Rectal smooth muscle tissue (tissue), 1 donor: ENCODE data around the gene PDPR.
"Not testable (repeated sequence)": the region's sequence is repeated elsewhere in the genome, so short reads cannot be mapped to it uniquely, and the experiment has no call there.

ENCODE experiments used
- H3K27ac ChIP-seq: one replicate; pipeline ENCODE4 v1.7.0; 2013; ENCODE audit warnings: low read depth, low read length, inconsistent platforms
- H3K27me3 ChIP-seq: one replicate; pipeline ENCODE4 v1.7.0; 2013; ENCODE audit warnings: low read length; ENCODE audit not compliant: control insufficient read depth, insufficient read depth
- H3K36me3 ChIP-seq: one replicate; pipeline ENCODE4 v1.7.0; 2013; ENCODE audit warnings: low read length; ENCODE audit not compliant: control insufficient read depth, insufficient read depth
- H3K4me1 ChIP-seq: one replicate; pipeline ENCODE4 v1.7.0; 2013; ENCODE audit warnings: low read length; ENCODE audit not compliant: control insufficient read depth, insufficient read depth
- H3K4me3 ChIP-seq: one replicate; pipeline ENCODE4 v1.7.0; 2013; ENCODE audit warnings: low read length
- H3K9ac ChIP-seq: one replicate; pipeline ENCODE4 v1.7.0; 2013; ENCODE audit warnings: low read length

Gene PDPR

DNA sequence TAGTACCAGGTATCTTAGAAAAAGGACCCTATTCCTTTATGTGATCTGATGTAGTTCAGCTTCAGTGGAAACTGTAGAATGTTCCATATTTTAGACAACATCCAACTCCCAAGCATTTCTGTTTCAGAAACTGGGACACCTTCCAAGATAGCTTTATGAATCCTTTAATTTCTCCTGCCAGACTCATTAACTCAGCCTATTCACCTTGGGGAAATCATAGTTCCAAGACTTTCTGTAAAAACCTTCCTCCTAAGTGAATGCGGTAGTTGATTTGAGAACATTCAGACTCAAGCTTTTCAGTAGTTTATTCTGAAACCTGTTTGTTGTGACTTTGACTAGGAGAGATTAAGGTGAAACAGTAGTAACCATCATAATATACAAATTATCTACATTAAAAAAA, 20.0 kb upstream of the PDPR start:
- H3K36me3 ChIP-seq, H3K27ac ChIP-seq, H3K9ac ChIP-seq, H3K4me3 ChIP-seq, H3K4me1 ChIP-seq, H3K27me3 ChIP-seq: not testable (repeated sequence)

- H3K27me3 ChIP-seq, H3K36me3 ChIP-seq, H3K9ac ChIP-seq, H3K4me3 ChIP-seq, H3K4me1 ChIP-seq, H3K27ac ChIP-seq: not testable (repeated sequence)
Measured at GRCh38 chr16:70109583-70110279, 4.4 kb upstream of the PDPR start.

- not testable (repeated sequence) for H3K27me3 ChIP-seq, H3K4me1 ChIP-seq, H3K9ac ChIP-seq, H3K4me3 ChIP-seq, H3K36me3 ChIP-seq, H3K27ac ChIP-seq
Measured at GRCh38 chr16:70112162-70112561, 2.0 kb upstream of the PDPR start.

DNA sequence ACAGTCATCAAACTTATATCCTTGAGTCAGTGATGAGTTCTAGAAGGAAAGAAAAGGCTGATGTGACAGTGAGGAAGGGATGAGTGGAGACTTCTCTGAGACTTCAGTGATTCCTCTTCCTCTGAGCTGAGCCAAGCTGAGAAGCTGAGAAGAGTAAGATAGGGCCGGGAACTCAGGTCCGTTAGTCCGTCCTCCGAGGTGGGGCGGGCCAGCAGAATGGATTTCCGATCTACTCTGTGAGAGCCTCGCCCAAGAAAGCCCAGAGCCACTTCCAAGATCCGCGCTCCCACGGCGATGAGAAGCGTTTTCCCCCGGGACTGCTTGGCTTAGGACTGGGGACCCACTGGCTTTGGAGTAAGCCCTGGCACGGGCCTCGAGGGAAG, 542 bp upstream of the PDPR start:
- Histone ChIP-seq H3K4me3 (peak overlapping the region; percentile 58), H3K27ac (peak overlapping the region; percentile 72)
- not testable (repeated sequence) for H3K36me3 ChIP-seq, H3K9ac ChIP-seq, H3K4me1 ChIP-seq, H3K27me3 ChIP-seq

DNA sequence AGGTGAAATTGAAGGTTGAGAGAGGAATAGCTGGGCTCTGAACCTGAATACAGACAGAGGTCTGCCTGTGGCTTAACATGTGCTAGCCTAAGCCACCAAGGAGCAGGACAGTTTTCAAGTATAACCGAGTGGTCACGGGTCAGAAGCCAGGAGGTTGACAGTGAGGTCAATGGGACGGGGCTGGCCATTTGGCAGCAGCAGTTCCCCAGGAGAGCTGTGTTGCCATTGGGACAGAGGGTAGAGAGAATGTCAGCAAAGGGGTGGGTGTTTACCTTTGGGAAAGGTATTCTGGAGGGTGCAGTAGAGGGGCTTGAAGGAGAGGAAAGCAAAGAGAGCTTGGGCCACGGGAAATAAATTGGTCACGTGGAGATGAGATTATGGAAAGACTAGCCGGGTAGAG, 4.2 kb downstream of the PDPR start:
- H3K36me3 ChIP-seq, H3K9ac ChIP-seq, H3K4me1 ChIP-seq, H3K27me3 ChIP-seq, H3K4me3 ChIP-seq, H3K27ac ChIP-seq: not testable (repeated sequence)

DNA sequence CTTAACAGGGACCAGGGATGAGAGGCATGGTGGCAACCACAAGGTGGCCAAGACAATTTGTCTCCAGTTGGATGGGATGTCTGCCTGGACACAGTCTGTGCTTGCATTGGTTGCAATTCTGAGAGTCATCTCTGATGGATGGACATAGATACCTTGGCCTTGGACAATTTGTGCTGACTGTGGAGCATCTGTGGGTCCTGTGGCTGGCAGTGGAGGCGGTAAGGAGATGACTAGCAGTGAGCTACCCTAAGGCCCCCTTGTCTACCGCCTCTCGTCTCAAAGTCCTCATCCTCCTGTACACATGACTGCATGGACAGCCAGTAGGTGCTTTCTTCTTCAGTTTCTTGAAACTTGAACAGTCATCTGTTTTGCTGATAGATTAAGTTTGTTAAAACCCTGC, 4.6 kb downstream of the PDPR start:
- not testable (repeated sequence) for H3K4me3 ChIP-seq, H3K36me3 ChIP-seq, H3K4me1 ChIP-seq, H3K27ac ChIP-seq, H3K27me3 ChIP-seq, H3K9ac ChIP-seq

DNA sequence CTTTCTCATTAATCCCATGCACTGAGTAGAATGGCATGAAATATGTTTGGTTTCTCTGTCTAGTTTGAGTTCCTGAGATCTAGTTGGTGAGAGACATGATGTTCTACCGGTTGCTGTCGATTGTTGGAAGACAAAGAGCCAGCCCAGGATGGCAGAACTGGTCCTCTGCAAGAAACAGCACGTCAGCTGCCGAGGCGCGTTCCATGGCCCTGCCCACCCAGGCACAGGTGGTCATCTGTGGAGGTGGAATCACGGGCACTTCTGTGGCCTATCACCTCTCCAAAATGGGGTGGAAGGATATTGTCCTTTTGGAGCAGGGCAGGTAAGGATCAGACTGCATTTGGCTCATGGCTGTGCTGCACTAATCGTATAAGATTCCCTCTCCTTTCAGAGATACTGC, 6.3 kb downstream of the PDPR start:
- not testable (repeated sequence) for H3K4me1 ChIP-seq, H3K4me3 ChIP-seq, H3K9ac ChIP-seq, H3K36me3 ChIP-seq, H3K27me3 ChIP-seq, H3K27ac ChIP-seq

- peaks cover 12% of the 10 kb centered on the region for H3K36me3 ChIP-seq
- not testable (repeated sequence) for H3K4me1 ChIP-seq
Measured at GRCh38 chr16:70123822-70124221, 9.7 kb downstream of the PDPR start.

GRCh38 chr16:70126226-70126625, 12.1 kb downstream of the PDPR start:
- not testable (repeated sequence) for H3K27ac ChIP-seq, H3K27me3 ChIP-seq, H3K9ac ChIP-seq, H3K4me1 ChIP-seq, H3K4me3 ChIP-seq
- peaks cover 14% of the 10 kb centered on the region for H3K36me3 ChIP-seq

More at GRCh38 chr16:70123822-70124221, 9.7 kb downstream of the PDPR start:
- not testable (repeated sequence) for H3K27ac ChIP-seq, H3K27me3 ChIP-seq, H3K4me3 ChIP-seq, H3K9ac ChIP-seq

GRCh38 chr16:70127706-70128105, 13.6 kb downstream of the PDPR start:
- not testable (repeated sequence) for H3K27me3 ChIP-seq, H3K4me3 ChIP-seq, H3K27ac ChIP-seq, H3K4me1 ChIP-seq, H3K9ac ChIP-seq
- H3K36me3 ChIP-seq, result peaks cover 17% of the 10 kb centered on the region

GRCh38 chr16:70128844-70129243, 14.7 kb downstream of the PDPR start:
- not testable (repeated sequence) for H3K4me1 ChIP-seq, H3K27me3 ChIP-seq
- H3K36me3 ChIP-seq, result peaks cover 16% of the 10 kb centered on the region

DNA sequence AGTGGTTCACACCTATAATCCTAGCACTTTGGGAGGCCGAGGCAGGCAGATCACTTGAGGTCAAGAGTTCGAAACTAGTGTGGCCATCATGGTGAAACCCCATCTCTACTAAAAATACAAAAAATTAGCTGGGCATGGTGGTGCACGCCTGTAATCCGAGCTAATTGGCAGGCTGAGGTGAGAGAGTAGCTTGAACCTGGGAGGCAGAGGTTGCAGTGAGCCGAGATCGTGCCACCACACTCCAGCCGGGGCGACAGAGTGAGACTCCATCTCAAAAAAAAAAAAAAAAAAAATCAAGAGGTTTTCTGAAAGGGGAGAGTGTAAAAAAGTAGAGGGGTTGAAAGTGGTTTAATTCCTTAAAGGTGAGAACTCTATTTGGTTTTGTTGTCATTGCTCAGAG, 21.7 kb downstream of the PDPR start:
- peaks cover 11% of the 10 kb centered on the region for H3K36me3 ChIP-seq

More at GRCh38 chr16:70128844-70129243, 14.7 kb downstream of the PDPR start:
- H3K27ac ChIP-seq, H3K4me3 ChIP-seq, H3K9ac ChIP-seq: not testable (repeated sequence)

DNA sequence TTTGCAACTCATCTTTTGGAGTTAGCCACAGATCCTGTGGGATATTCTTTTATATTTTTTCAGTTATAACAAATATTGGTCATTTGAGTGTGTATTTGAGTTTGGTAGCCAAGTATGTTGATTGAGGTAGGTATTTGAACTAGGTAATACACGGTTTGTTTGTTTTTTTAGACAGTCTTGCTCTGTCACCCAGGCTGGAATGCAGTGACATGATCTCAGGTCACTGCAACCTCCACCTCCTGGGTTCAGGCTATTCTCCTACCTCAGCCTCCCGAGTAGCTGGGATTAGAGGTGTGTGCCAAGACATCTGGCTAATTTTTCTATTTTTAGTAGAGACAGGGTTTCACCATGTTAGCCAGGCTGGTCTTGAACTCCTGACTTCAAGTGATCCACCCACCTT, 22.5 kb downstream of the PDPR start:
- not testable (repeated sequence) for H3K27ac ChIP-seq, H3K27me3 ChIP-seq, H3K4me3 ChIP-seq, H3K4me1 ChIP-seq, H3K9ac ChIP-seq, H3K36me3 ChIP-seq

More for the DNA sequence above, 21.7 kb downstream of the PDPR start:
- H3K27ac ChIP-seq, H3K4me3 ChIP-seq, H3K27me3 ChIP-seq, H3K9ac ChIP-seq, H3K4me1 ChIP-seq: not testable (repeated sequence)
